ENCODE data around the gene FRMD6.
"Not testable (repeated sequence)": the region's sequence is repeated elsewhere in the genome, so short reads cannot be mapped to it uniquely, and the experiment has no call there.

DNA sequence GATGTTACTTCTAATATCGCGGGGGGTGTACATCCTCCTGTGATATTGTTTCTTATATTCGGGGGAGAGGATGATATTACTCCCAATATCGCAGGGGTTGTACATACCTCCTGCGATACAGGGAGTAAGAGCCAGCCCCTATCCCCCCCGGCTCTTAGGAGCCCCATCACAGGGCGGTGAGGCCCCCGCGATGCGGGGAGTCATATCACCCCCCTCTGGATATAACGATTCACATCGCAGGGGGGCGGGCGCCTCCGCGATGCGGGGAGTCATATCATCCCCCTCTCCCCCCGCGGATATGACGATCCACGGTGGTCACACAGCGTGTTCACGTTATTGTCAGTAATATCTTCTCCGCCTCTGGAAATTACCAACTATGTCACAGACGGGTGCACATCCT is 95.1 kb downstream of the FRMD6 start:
- TF ChIP-seq, protein P1, sequence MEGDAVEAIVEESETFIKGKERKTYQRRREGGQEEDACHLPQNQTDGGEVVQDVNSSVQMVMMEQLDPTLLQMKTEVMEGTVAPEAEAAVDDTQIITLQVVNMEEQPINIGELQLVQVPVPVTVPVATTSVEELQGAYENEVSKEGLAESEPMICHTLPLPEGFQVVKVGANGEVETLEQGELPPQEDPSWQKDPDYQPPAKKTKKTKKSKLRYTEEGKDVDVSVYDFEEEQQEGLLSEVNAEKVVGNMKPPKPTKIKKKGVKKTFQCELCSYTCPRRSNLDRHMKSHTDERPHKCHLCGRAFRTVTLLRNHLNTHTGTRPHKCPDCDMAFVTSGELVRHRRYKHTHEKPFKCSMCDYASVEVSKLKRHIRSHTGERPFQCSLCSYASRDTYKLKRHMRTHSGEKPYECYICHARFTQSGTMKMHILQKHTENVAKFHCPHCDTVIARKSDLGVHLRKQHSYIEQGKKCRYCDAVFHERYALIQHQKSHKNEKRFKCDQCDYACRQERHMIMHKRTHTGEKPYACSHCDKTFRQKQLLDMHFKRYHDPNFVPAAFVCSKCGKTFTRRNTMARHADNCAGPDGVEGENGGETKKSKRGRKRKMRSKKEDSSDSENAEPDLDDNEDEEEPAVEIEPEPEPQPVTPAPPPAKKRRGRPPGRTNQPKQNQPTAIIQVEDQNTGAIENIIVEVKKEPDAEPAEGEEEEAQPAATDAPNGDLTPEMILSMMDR (IDR thresholded peaks at IDR 0.05), result not testable (repeated sequence)
- not testable (repeated sequence) for TF ChIP-seq POLR2A, POLR2AphosphoS5, EP300 (IDR thresholded peaks at IDR 0.05)

Measured in upper lobe of left lung (tissue), 4 donors.